ENCODE results near the gene KIF2A.

KIF2A gene

DNA sequence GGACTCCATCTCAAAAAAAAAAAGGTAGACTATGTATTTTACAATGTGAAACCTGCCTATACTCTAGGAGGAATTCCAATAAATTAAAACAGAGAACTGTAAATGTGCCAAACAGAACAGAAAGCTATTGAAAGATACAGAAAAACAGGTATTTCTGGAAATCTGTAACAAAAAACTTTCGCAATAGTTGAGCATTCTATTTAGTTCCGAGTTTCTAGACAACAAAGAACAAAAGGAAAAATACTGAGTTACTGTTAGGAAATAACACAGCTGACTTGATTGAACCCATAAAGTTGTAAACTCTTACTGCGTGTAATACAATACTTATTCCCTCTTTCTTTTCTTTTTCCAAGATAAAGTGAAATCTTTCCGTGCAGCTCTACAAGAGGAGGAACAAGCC, 79.1 kb downstream of the KIF2A start:
- DNase-seq (ENCODE audit: low read depth) = no peak

DNA sequence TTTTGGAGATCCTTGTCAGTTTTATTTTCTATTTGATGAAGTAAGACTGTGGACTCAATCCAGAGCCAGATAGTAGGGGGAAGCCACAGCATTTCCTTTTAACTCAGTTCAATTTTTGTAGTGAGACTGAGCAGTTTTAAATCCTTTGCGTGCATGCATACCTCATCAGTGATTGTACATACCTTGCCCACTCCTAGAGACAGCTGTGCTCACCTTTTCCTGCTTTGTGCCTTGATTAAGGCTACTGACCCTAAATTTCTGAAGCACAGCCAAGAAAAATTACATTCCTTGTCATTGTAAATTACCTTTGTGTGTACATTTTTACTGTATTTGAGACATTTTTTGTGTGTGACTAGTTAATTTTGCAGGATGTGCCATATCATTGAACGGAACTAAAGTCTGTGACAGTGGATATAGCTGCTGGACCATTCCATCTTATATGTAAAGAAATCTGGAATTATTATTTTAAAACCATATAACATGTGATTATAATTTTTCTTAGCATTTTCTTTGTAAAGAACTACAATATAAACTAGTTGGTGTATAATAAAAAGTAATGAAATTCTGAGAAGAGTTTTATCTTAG, 79.9 kb downstream of the KIF2A start:
- no peak for DNase-seq (ENCODE audit: low read depth)

DNA sequence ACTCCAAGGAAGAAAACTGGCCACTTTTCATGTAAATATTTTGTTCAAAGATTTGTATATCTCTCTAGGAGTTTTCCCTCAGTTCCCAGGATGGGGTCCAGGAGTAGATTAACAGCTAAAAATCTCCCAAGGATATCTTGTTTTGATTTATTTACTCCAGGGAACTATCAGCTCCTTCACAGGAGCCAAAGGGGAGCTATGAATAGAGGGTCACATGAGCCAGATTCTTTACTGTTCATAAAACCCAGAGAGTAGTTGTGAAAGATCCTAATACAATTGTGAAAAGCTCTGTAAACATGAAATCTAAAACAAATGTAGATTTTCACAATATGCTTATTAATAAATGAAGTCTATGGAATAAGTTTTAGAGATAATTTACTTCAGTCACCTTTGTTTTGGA, 80.8 kb downstream of the KIF2A start:
- DNase-seq (ENCODE audit: low read depth) = no peak

DNA sequence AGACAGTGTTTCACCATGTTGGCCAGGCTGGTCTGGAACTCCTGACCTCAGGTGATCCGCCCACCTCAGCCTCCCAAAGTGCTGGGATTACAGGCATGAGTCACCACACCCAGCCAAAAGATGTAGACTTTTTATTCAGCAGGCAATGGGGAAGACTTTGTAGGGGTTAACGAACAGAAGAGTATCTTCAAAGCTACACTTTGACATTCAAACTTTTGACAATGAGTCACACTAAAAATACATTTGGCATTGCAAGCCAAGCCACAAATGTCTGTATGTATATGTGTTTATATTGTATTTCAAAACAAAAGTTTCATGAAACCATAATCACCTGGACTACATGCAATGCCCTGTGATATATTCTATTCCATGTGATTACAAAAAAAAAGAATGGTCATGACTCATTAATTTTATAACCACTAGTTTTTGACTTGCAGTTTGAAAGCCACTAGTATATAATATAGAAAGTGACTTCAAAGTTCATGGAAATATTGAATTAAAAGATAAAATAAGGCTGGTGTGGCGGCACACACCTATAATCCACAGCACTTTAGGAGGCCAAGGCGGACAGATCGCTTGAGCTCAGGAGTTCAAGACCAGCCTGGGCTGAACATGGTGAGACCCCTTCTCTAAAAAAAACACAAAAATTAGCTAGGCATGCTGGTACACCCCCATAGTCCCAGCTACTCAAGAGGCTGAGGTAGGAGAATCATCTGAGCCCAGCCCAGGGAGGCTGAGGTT, 89.4 kb downstream of the KIF2A start:
- DNase-seq (ENCODE audit: low read depth) = no peak

- peak; percentile 85 for DNase-seq (ENCODE audit: low read depth)
Observed at GRCh38 chr5:62403411-62404250, 97.6 kb downstream of the KIF2A start, which contains the start of gene DIMT1. DIMT1 (minus strand) TSS chr5:62403905; CDS start chr5:62403772, 133 bp downstream.

- peak; percentile 97 for DNase-seq (ENCODE audit: low read depth)
Observed at GRCh38 chr5:62412549-62413329, 106.7 kb downstream of the KIF2A start, which contains the start of gene IPO11. IPO11 (plus strand) TSS chr5:62412763; CDS start chr5:62437280, 24,517 bp downstream.

DNA sequence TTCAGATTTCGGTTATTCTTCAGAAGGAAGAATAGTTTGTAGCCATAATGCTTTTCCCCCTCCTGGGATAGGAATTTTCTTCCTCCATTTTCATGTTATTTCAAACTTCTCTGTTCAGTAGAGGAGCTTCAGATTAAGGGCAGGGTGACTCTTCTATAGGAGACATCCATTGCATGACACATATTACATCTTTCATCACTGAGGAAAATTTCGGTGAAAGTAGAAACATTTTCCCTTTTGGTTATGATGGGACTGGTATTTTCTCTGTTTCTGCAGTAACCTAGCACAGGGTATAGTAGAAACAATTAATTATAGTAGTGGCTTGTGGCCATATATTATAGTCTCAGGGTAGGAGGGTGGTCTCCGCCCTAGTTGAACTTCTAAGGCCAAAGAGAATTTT, 107.7 kb downstream of the KIF2A start:
- DNase-seq (ENCODE audit: low read depth) = no peak

- DNase-seq (ENCODE audit: low read depth) = no peak
Observed at GRCh38 chr5:62418462-62419076, 112.6 kb downstream of the KIF2A start.

DNA sequence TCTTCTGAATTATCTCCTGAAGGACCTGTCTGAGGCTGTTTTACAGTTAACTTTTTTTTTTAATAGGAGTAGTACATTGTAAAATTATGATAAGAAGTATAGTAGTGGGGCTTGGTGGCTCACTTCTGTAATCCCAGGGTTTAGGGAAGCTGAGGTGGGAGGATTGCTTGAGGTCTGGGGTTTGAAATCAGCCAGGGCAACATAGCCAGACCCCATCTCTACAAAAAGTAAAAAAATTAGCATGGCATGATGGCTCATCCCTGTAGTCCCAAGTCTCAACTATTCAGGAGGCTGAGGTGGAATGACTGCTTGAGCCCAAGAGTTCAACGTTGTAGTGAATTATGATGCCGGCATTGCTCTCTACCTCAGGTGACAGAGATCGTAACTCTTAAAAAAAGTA, 113.6 kb downstream of the KIF2A start:
- DNase-seq (ENCODE audit: low read depth) = no peak

- DNase-seq (ENCODE audit: low read depth) = no peak
Observed at GRCh38 chr5:62421414-62421813, 115.4 kb downstream of the KIF2A start.

DNA sequence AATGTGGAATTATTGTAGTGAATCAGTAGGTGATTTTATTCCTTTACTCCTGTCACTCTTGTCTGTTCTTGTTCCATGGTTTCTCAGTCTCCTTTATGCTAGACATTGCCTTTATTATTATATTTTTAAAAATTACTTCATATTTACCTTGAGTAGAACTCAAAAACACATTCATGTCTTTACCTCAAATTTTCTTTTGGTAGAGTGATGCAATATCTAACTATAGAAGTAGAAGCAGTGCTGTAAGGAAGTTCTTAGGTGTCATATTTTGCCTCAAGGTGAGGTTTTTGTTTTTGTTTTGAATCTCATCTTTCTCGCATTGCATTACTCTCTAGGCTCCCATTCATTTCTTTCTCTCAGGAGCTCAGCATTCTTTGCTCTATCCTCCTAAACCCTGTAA, 118.8 kb downstream of the KIF2A start:
- no peak for DNase-seq (ENCODE audit: low read depth)

DNA sequence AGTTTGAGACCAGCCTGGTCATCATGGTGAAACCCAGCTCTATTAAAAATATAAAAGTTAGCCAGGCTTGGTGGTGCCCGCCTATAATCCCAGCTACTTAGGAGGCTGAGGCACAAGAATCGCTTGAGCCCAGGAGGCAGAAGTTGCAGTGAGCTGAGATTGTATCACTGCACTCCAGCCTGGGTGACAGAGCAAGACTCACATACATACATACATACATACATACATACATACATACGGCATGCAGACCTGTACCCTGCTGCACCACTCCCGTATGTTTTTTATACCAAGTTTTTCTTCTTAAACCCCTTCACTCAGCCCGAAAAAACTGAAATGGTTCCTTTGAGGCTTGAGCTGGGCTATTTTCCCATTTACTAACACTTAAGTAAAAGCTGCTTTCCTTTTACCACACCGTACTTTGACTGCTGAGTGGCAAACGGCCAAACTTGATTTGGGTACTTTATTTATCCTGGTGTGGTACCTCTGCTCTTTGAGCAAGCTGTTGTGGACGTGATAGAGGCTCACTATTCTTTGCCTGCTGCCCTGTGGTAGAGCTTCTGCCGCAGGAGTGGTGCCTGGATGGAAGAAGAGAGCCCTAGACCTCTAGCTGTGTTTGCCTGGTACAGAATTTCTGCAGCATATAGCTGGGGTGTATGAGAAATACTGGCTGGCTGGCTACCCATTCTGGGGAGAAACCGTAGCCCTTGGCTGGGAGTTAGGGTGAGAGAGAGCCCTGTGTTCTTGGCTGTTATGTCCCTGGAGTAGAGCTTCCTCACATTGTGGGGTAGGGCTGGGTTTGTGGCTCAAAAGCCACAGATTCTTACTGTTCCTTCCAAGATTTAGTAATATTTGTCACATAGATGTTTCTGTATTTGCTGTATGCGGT, 126.0 kb downstream of the KIF2A start:
- no peak for DNase-seq (ENCODE audit: low read depth)

- DNase-seq (ENCODE audit: low read depth) = no peak
Observed at GRCh38 chr5:62432621-62433064, 126.6 kb downstream of the KIF2A start.
